HepG2 (cell line): Measurements from ENCODE around the gene SNUPN. TPM values are rescaled to one million over a fixed set of nuclear protein-coding genes. Genes with fewer than 3 reads are reported as not detected.

Experiments
- BRF2 ChIP-seq: sonication (generic); formaldehyde crosslinking; IDR thresholded peaks from 2 replicates; pipeline ENCODE4 v1.8.1; 2022; ENCODE audit warnings: mild to moderate bottlenecking, missing genetic modification reagents
- GFI1 ChIP-seq: sonication (generic); formaldehyde crosslinking; IDR thresholded peaks from 2 replicates; pipeline ENCODE4 v1.5.0; 2020; ENCODE audit warnings: missing genetic modification reagents, mild to moderate bottlenecking, borderline replicate concordance
- GMEB2 ChIP-seq: IDR thresholded peaks from 2 replicates; pipeline ENCODE4 v1.6.1; 2016; ENCODE audit warnings: missing biosample characterization, missing genetic modification reagents, low read depth
- HES4 ChIP-seq: sonication (generic); formaldehyde crosslinking; IDR thresholded peaks from 2 replicates; pipeline ENCODE4 v1.9.0; 2021; ENCODE audit warnings: mild to moderate bottlenecking, missing genetic modification reagents, borderline replicate concordance
- MNT ChIP-seq: fragments of 450-650 bp; IDR thresholded peaks from 2 replicates; pipeline ENCODE4 v1.6.1; 2016
- MYC ChIP-seq: sonication (generic); formaldehyde crosslinking; IDR thresholded peaks from 2 replicates; pipeline ENCODE4 v1.9.0; 2021; ENCODE audit warnings: missing genetic modification reagents, borderline replicate concordance
- SPEN ChIP-seq: sonication (generic); formaldehyde crosslinking; IDR thresholded peaks from 2 replicates; pipeline ENCODE4 v1.5.1; 2020; ENCODE audit warnings: low read depth, mild to moderate bottlenecking, missing genetic modification reagents
- TBX2 ChIP-seq: sonication (generic); formaldehyde crosslinking; IDR thresholded peaks from 2 replicates; pipeline ENCODE4 v1.5.0; 2020; ENCODE audit warnings: missing genetic modification reagents, mild to moderate bottlenecking, borderline replicate concordance
- TEAD3 ChIP-seq: optimal IDR thresholded peaks from 2 replicates; pipeline ENCODE3; 2016; ENCODE audit warnings: borderline replicate concordance
- THRA ChIP-seq: sonication (generic); formaldehyde crosslinking; IDR thresholded peaks from 2 replicates; pipeline ENCODE4 v1.4.0; 2020; ENCODE audit warnings: missing genetic modification reagents, borderline replicate concordance
- TMF1 ChIP-seq: sonication (generic); formaldehyde crosslinking; IDR thresholded peaks from 2 replicates; pipeline ENCODE4 v1.8.1; 2022; ENCODE audit warnings: low read depth, missing genetic modification reagents
- YEATS4 ChIP-seq: sonication (generic); formaldehyde crosslinking; IDR thresholded peaks from 2 replicates; pipeline ENCODE4 v1.4.0; 2020; ENCODE audit warnings: missing genetic modification reagents, borderline replicate concordance
- ZKSCAN5 ChIP-seq: sonication (generic); formaldehyde crosslinking; IDR thresholded peaks from 2 replicates; pipeline ENCODE4 v1.5.1; 2020; ENCODE audit warnings: mild to moderate bottlenecking, missing genetic modification reagents
- ZNF143 ChIP-seq: sonication (generic); formaldehyde crosslinking; IDR thresholded peaks from 2 replicates; pipeline ENCODE4 v1.4.0; 2020; ENCODE audit warnings: missing genetic modification reagents
- ZNF276 ChIP-seq: sonication (generic); formaldehyde crosslinking; IDR thresholded peaks from 2 replicates; pipeline ENCODE4 v1.4.0; 2020; ENCODE audit warnings: mild to moderate bottlenecking, low read depth, missing genetic modification reagents
- ZNF678 ChIP-seq: sonication (generic); formaldehyde crosslinking; IDR thresholded peaks from 2 replicates; pipeline ENCODE4 v1.4.0; 2020; ENCODE audit warnings: mild to moderate bottlenecking, missing genetic modification reagents
- ZNF737 ChIP-seq: sonication (generic); formaldehyde crosslinking; IDR thresholded peaks from 2 replicates; pipeline ENCODE4 v1.5.0; 2020; ENCODE audit warnings: missing genetic modification reagents, mild to moderate bottlenecking, borderline replicate concordance
- polyA plus RNA-seq, 8 experiments: library from polyadenylated mRNA; depleted of rRNA in 3 of 8; stranded (reverse) in 7 of 8; unstranded in 1 of 8; fragments of >200 nt; fragmentation: Illumina TruSeq in 4 of 8; extraction: Trizol in 4 of 8; gene quantifications; 2 replicates each; pipeline versions ENCODE4 v1.2.1 to v1.2.3, GENCODE V29; 2011 to 2016; ENCODE audit warnings: low read depth in 4 of 8, missing spikeins in 1 of 8, mixed read lengths in 1 of 8; ENCODE audit not compliant: insufficient read depth in 1 of 8
- total RNA-seq, 5 experiments: library from RNA; depleted of rRNA; stranded (reverse); fragments of >200 nt; fragmentation: Illumina TruSeq; extraction: Trizol; gene quantifications; 2 replicates each; pipeline ENCODE4 v1.2.3, GENCODE V29; 2016; ENCODE audit warnings: low read depth in 1 of 5

The SNUPN gene
- total and polyA plus RNA-seq, 2 of the 13 experiments (the other 11 are each of a cell fraction or from before 2014, with no cell fraction given), result 9.0 to 16.4 TPM

- TF ChIP-seq SPEN, result peak; percentile 52
- no peak for TF ChIP-seq TEAD3 (CRISPR knock-in tag)
- TF ChIP-seq TMF1 (CRISPR knock-in tag), result no peak
- no peak for TF ChIP-seq ZNF678 (CRISPR knock-in tag)
- TF ChIP-seq MYC (CRISPR knock-in tag), result no peak
- 0 out of 2 replicates have a peak, but pooled peaks have one; percentile 52 for TF ChIP-seq HES4 (CRISPR knock-in tag)
- peak; percentile 41; the same call in 1 of the 2 replicates for TF ChIP-seq TBX2
- no peak for TF ChIP-seq GMEB2 (CRISPR knock-in tag)
- no peak for TF ChIP-seq MNT
- TF ChIP-seq ZNF276 (CRISPR knock-in tag), result 0 out of 2 replicates have a peak, but pooled peaks have one; percentile 7
- TF ChIP-seq ZNF737 (CRISPR knock-in tag), result no peak
- no peak for TF ChIP-seq ZKSCAN5 (CRISPR knock-in tag)
- no peak for TF ChIP-seq THRA (CRISPR knock-in tag)
- TF ChIP-seq BRF2 (CRISPR knock-in tag), result no peak
- TF ChIP-seq ZNF143, result no peak
- peak; percentile 54 for TF ChIP-seq YEATS4 (CRISPR knock-in tag)
- TF ChIP-seq GFI1 (CRISPR knock-in tag), result 0 out of 2 replicates have a peak, but pooled peaks have one; percentile 16
These were observed 47.2 kb downstream of the SNUPN start (continued) for GRCh38 chr15:75578173-75578947.
